ENCODE measurements around the gene ZSCAN10. TPM values are rescaled to one million over a fixed set of nuclear protein-coding genes. Genes with fewer than 3 reads are reported as not detected.

The ZSCAN10 gene
- total RNA-seq: under 1 TPM in 1 of 6 donors, not detected in 5; 0.35 TPM
- polyA plus RNA-seq: not detected

DNA sequence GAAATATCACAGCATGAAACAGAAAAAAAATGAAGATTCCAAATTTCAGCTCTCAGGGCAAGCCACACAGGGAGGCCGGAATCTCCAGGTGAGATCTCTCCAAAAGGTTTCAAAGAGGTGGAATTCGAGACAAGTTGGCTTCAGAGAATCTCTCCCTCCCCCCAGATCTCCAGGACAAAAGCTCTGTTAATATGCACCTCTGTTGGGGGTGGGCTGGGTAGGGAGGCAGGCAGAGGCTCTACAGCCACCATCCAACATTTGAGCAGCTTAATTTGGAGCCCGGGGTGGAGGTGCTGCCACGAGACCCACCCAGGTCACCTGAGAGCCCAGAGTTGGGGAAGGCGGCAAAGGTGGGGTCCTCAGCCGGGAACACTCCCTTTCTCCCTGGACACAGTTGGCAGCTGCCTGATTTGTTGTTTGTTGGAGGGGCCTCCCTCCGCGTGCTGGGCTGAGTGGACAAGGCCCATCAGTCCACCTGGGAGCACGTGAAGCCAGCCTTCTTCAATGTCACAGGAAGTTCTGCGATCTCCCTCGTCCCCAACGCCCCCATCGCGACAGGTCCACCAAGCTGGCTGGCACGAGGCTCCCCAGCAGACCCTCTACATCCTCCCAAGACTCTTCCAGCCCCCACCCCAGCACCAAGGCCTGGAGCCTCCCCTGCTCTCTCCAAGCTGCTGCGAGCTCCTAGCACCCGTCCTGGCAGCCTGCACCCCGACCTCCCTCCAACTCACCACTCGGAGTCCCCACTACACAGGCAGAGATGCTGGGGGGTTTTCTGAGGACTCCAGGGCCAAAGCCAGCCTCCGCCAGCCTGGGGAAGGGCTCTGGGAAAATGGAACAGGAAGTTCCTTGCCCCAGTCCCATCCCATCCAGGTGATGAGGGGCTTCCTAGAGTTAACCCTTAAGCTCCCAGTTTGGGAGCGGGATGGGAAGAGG is at the start of gene ZSCAN10:
ZSCAN10 (minus strand) TSS at position 836 of the 936 bp plus-strand sequence. CDS start 6,357 bp downstream, outside the sequence.
- peak within 1 kb of the TSS in 1 of 4 donors; percentile 36 for H3K4me3 ChIP-seq
- DNase-seq: peak in 1 of 6 donors; percentile 64

DNA sequence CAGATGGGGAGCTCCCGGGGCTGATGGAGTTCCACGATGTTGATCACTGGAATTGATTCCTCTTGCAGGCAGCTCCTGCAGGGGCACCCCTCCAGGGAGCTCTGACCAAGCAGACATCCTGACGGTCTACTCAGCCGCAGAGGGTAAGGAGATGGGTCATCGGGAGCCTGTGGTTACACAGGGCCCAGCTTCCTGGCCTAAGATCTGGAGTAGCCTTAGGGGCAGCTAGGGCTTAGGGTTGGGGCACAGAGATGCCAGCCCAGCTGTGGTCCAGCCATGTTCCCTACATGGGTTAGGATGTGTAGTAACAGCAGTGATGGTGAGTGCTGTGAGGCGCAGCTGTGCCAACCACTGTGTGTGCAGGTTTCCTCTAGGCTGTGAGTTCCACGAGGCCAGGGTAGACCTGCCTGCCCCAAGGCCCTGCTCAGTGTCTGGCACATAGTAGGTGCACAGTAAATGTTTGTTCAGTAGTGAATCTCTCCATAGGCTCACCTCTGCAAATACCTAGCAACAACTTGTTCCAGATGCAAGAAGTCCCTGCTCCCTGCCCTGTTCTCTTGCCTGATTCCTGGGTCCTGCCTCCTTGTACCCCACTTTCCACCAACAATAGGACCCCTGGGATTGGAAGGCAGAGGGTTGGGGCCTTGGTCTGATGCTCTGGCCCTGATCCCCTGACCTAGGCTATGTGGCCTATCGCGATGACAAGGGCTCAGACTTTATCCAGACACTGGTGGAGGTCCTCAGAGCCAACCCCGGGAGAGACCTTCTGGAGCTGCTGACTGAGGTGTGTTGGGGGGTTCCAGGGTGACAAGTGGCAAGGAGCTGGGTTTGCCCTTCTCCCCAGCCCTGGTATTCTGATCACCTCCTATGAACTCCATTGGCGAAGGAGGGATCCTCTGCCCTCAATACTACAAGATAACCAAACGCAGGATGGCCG is 49.4 kb upstream of the ZSCAN10 start:
- TF ChIP-seq, protein P1, sequence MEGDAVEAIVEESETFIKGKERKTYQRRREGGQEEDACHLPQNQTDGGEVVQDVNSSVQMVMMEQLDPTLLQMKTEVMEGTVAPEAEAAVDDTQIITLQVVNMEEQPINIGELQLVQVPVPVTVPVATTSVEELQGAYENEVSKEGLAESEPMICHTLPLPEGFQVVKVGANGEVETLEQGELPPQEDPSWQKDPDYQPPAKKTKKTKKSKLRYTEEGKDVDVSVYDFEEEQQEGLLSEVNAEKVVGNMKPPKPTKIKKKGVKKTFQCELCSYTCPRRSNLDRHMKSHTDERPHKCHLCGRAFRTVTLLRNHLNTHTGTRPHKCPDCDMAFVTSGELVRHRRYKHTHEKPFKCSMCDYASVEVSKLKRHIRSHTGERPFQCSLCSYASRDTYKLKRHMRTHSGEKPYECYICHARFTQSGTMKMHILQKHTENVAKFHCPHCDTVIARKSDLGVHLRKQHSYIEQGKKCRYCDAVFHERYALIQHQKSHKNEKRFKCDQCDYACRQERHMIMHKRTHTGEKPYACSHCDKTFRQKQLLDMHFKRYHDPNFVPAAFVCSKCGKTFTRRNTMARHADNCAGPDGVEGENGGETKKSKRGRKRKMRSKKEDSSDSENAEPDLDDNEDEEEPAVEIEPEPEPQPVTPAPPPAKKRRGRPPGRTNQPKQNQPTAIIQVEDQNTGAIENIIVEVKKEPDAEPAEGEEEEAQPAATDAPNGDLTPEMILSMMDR (IDR thresholded peaks at IDR 0.05): no peak
- H3K27me3 ChIP-seq: no peaks in the 10 kb centered on the region
- no peak for FAIRE-seq
- 87 to 90% methylated on average over 13 of the region's 13 CpGs for WGBS, 2 donors
- no peaks in the 10 kb centered on the region for H3K36me3 ChIP-seq
- H3K9me3 ChIP-seq: no peaks in the 10 kb centered on the region
- peak in 1 of 6 donors; percentile 58 for DNase-seq
- H3K27ac ChIP-seq: no peak overlapping the region
- intact Hi-C loops (cut with DNase I): no loop called here
- peaks cover 0 to 9% (median 0%) of the 10 kb centered on the region in 3 donors for H3K4me1 ChIP-seq
- no peak for ATAC-seq
- no peak overlapping the region for H3K4me3 ChIP-seq

More for the DNA sequence above, at the start of gene ZSCAN10:
- ATAC-seq (no peak), FAIRE-seq (no peak)
- no peak within 1 kb of the TSS for H3K27ac ChIP-seq
- H3K27me3 ChIP-seq: no peaks in the 10 kb centered on the region
- 64 to 74% methylated on average over 21 of the region's 21 CpGs for WGBS, 2 donors
- H3K36me3 ChIP-seq: no peaks in the 10 kb centered on the region
- TF ChIP-seq, protein P1 (IDR thresholded peaks at IDR 0.05): no peak
- peaks cover 0 to 7% (median 0%) of the 10 kb centered on the region in 3 donors for H3K4me1 ChIP-seq
- intact Hi-C loops (cut with DNase I): loop anchor here in 1 of 3 donors (10.0 kb wide), 1 partner anchor 66 kb away; no protein-coding TSS in a partner anchor
- H3K9me3 ChIP-seq: no peaks in the 10 kb centered on the region

DNA sequence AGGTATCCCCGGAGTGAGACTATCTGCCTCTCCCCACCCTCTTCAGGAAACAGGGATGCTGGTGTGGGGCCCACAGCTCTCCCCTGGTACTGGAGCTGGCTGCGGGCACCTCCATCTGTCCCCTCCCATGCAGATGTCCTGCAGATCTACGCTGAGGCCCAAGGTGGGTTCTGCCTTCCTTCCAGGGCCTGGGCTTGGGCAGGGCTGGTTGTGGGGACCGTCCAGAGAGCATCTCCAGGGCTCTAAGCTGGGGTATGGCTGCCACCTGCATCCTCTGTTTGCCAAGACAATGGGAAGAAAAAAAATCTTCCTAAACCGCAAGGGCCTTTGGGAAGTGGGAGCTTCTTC is 48.6 kb upstream of the ZSCAN10 start:
- intact Hi-C loops (cut with DNase I): no loop called here
- Histone ChIP-seq H3K36me3 (no peaks in the 10 kb centered on the region), H3K27me3 (no peaks in the 10 kb centered on the region), H3K9me3 (no peaks in the 10 kb centered on the region), H3K4me1 (peaks cover 0 to 9% (median 0%) of the 10 kb centered on the region in 3 donors), H3K4me3 (no peak overlapping the region), H3K27ac (no peak overlapping the region)
- ATAC-seq (no peak), DNase-seq (peak in 2 of 6 donors; percentile 31 to 45), FAIRE-seq (no peak)
- whole genome bisulfite sequencing, 2 donors: 89 to 93% methylated on average over 5 of the region's 5 CpGs
- TF ChIP-seq, protein P1 (IDR thresholded peaks at IDR 0.05): no peak

DNA sequence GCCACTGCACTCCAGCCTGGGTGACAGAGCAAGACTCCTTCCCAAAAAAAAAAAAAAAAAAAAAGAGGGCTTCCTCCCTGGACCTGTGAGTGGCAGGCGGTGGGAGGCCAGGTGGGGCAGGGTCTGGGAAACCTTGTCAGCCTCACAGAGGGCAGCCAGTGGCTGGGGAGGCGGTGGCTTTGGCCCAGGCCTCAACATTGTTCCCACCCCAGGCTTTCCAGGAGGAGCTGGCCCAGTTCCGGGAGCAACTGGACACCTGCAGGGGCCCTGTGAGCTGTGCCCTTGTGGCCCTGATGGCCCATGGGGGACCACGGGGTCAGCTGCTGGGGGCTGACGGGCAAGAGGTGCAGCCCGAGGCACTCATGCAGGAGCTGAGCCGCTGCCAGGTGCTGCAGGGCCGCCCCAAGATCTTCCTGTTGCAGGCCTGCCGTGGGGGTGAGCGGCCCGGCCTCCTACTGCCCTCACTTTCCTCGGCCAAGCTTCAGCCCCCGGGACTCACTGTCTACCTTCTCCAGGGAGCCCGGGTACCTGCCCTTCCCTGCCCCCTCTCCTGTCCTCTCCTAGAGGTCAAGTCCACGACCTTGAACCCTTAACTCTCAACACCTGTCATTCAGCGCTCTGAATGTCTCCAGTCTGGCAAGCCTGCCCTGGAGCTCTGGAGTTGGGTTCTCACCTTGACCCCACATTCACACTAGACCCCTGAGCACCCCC is 48.1 kb upstream of the ZSCAN10 start:
- H3K36me3 ChIP-seq: peaks cover 0 to 3% (median 0%) of the 10 kb centered on the region in 3 donors
- intact Hi-C loops (cut with DNase I): no loop called here
- peak in 1 of 6 donors; percentile 72 for DNase-seq
- TF ChIP-seq, protein P1 (IDR thresholded peaks at IDR 0.05): no peak
- H3K4me3 ChIP-seq: no peak overlapping the region
- no peak for FAIRE-seq
- H3K9me3 ChIP-seq: no peaks in the 10 kb centered on the region
- H3K4me1 ChIP-seq: peaks cover 0 to 9% (median 0%) of the 10 kb centered on the region in 3 donors
- no peak for ATAC-seq
- WGBS, 2 donors: 84 to 90% methylated on average over 14 to 16 of the region's 16 CpGs
- H3K27ac ChIP-seq: no peak overlapping the region
- H3K27me3 ChIP-seq: no peaks in the 10 kb centered on the region
